ENCODE measurements around the gene MTF1.
"Not testable (repeated sequence)": the region's sequence is repeated elsewhere in the genome, so short reads cannot be mapped to it uniquely, and the experiment has no call there.

Gene MTF1

DNA sequence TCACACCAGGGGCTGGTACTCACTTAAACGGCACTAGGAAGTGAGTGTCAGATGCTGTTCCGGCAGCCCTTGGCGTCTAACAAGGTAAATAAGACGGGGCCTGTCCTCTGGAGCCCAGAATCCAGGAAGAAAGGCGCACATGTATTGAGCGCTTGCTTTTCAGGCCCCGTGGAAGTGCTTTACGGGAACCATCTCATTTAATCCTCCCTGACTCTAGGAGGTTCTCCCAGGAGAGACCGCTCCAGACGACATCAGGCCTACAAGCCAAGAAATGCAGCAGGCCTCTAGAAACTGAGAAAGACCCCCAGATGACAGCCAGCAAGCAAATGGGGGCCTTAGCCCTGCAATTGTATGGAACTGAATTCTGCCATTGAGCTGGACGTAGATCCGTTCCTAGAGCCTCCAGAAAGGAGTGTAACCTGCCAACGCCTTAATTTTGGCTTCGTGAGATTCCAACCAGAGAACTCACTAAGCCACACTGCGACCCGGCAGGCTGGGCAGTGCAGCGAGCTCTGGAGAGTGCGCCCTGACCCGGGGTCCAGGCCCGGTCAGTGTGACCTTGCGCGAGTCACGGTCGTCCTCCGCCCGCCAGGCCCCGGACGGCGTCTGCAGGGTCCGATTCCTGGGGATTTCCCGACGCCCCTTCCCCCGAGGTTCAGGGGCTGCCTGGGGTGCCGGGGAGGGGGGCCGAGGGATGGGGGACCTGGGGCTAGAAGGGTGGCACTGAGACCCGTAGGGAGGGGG, 66.3 kb downstream of the MTF1 start:
- no peak for DNase-seq (ENCODE audit: low read depth)

DNA sequence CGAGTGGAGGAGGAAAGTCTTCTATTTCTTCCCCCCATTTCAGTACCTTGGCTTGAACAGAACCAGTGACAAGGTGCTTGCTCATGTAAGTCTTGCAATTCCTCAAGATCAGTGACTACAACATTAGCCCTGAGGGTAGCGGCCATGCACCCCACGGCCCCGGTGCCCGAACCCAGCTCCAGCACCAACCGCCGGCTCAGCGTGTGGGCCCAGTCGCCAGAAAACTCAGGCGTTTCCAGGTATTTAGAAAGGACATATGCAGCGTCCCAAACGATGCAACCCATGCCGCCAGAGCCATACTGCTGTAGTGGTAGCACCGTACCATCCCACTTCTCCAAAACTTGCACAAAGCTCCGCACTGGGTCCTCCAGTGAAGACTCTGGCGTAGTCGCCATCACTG, 76.9 kb downstream of the MTF1 start:
- DNase-seq (ENCODE audit: low read depth) = no peak

DNA sequence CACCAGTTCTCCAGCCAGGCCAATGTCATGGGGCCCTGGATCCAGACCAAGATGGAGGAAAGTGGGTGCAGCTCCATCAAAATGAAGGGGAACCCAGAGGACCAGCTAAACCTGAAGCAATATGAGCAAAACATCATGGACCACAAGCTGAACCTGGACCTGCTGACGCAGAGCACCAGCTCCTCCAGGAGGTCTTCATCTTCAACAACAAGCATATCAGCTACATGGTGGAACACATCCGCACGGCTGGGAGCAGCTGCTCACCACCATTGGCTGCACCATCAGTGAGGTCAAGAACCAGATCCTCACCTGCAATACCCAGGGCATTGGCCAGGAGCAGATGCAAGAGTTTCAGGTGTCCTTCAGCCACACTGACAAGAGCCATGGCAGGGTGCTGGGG, 80.7 kb downstream of the MTF1 start:
- DNase-seq (ENCODE audit: low read depth) = no peak

DNA sequence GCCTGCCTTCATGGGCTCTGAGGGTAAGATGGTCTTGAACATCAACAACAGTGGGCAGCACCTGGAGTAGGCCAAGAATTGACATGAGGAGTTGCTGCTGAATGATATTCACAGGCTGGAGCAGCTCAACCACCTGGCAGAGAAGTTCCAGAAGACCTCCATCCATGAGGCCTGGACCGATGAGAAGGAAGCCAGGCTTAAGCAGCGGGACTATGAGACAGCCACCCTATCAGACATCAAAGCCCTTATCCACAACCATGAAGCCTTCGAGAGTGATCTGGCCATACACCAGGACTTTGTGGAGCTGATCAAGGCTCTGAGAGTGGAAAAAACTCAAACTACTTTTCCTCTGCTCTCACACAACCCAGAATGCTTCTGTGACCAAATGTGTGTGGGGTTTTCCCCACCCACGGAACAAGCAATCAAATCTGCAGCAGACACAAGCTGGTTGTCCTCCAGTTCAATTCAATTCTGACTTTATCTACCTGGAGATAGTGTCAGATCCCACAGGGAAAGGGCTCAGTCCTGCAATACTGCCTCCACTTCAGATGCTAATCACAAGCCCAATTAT, 82.4 kb downstream of the MTF1 start:
- DNase-seq (ENCODE audit: low read depth) = no peak

DNA sequence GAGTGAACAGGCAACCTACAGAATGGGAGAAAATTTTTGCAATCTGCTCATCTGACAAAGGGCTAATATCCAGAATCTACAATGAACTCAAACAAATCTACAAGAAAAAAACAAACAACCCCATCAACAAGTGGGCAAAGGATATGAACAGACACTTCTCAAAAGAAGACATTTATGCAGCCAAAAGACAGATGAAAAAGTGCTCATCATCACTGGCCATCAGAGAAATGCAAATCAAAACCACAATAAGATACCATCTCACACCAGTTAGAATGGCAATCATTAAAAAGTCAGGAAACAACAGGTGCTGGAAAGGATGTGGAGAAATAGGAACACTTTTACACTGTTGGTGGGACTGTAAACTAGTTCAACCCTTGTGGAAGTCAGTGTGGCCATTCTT, 88.0 kb downstream of the MTF1 start:
- DNase-seq (ENCODE audit: low read depth) = not testable (repeated sequence)

DNA sequence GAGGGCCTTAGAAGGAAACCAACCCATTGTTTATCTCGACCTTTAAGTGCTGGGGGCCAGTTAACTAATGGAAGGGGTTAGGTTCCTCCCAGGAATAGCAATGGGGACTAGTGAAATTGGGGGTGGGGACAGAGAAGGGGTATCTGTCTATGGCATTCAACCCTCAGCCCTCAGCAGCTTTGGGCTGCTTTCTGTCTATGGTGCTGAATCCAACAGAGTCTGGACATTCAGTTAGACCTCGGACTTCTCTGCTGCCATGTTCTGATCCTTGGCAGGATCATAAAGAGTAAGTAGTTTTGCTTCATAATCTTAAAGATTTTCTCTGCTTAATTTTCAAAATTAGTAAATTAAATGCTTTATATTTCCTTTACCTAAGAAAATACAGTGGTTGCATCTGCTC, 91.9 kb downstream of the MTF1 start:
- DNase-seq (ENCODE audit: low read depth) = no peak

DNA sequence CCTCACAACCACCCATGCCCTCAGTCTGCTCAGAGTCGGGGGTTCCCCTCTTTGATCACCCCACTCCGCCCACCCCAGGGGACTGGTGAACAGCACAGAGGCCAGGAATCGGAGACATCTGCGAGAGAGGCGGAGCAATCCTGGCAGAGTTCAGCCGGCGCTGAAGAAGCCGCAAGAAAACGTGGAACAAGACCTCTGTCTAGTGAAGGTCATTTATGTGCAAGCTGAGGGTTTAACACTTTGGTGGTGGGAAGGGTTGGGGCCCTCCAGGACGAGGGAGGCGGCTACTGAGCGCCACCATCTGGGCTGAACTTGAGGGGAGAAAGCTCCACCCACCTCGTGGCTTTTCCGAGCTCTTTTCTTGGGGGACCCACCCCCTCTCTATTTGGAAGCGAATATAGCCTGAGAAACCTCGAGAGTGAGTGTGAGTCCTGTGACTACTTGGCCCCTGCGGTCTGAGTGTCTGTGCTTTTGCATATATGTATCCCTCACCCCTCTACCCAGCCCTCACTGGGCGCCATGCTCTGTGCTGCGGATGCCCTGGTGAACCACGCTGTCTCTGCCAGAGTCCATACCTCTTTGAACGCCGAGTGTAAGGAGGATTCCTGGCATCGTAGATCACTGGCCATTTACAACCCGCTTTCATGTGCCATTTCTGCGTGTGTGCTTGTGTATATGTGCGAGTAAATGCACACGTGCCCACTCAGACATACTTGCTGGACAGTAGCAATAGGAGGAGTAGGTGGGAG, 93.3 kb downstream of the MTF1 start:
- no peak for DNase-seq (ENCODE audit: low read depth)

DNA sequence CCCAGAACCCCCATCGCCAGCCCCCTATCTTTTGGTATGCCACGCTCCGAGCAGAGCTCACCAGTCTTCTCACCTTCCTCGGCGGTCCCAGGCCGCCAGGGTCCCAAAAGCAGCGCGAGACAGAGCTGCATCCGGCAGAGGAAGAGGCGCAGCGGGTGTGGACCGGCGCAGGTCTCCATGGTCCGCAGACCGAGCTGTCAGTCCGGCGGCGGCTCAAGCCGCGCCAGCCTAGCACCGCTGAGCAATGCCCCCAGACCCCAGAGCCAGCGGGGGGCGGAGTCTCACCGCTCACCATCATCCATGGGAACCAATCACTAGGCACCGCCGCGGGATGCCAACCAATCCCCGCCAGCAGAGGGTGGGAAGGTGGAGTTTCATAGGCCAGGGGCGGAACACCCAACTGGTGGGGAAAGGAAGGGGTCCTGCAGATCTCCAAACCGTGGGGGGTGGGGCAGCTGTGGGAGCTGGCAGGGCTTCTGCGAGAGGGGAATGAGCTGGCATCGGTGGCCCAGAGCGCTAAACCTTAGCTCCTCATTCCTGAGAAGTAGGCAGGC, 94.4 kb downstream of the MTF1 start, which contains the start of gene EPHA10:
EPHA10 (minus strand) TSS at position 233 of the 554 bp plus-strand sequence; CDS start at position 179, 54 bp downstream.
- DNase-seq (ENCODE audit: low read depth) = no peak

DNA sequence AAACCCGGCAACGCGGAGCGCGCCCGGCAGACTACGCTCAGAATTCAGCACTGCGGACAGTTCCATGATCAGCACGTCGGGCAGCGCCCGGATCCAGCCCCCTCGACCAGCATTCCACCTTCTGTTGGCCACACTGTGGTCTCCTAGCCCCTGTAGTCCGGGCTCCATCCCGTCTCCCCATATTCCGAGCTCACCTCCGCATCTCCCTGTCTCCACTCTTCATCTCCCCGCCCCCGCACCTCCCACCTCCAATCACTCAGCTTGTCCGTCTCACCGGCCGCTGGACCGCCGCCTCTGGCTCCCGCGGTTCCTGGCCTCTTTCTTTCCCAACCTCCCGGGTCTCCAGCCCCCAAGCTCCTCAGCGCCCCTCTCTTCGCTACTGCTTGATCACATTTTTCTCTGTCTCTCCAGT, 95.0 kb downstream of the MTF1 start:
- DNase-seq (ENCODE audit: low read depth) = no peak

DNA sequence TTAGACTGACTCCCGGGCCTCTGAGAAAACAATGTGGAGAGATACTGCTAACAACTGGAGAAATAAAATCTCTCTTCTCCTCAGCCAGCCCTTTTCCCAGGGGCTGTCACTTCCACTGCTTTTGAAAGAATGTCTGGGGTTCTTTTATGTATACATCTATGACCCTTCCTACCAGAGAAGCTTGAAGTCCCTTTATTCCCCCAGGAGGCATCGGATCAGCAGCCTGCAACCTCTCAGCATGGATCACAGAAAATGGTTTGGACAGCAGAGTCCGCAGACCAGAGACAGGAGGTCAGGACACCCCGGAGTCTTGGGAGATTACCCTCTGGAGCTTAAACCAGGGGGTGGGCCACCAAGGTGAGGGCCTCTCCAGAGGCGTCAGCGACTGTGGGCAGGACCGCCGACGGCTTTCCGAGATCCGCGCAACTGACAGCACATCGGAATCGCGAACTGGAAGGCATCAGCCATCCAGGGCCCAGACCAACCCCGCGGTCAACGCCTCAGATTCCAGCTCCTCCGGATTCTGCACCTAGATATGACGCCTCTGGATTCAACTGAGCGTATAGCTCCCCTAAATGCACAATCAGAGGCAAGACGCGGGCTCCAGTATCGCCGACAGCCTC, 95.5 kb downstream of the MTF1 start:
- no peak for DNase-seq (ENCODE audit: low read depth)

DNA sequence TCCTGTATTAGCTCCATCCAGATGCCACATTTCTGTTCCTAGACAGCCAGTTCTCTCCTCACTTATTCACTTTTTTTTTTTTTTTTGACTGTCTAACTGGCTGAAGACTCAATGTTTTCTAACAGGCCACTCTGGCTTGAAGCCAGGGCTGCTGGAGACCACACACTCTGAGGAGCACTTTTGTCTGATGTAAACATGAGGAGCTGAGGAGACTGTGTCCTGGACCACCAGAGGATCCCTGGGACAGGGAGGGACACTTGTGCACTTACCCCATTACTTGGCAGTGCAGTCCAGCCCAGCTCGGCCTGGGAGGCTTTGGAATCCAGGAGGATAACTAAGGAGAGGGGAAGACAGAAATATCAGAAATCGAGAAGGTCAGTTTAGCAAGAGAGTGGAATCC, 96.9 kb downstream of the MTF1 start:
- no peak for DNase-seq (ENCODE audit: low read depth)

DNA sequence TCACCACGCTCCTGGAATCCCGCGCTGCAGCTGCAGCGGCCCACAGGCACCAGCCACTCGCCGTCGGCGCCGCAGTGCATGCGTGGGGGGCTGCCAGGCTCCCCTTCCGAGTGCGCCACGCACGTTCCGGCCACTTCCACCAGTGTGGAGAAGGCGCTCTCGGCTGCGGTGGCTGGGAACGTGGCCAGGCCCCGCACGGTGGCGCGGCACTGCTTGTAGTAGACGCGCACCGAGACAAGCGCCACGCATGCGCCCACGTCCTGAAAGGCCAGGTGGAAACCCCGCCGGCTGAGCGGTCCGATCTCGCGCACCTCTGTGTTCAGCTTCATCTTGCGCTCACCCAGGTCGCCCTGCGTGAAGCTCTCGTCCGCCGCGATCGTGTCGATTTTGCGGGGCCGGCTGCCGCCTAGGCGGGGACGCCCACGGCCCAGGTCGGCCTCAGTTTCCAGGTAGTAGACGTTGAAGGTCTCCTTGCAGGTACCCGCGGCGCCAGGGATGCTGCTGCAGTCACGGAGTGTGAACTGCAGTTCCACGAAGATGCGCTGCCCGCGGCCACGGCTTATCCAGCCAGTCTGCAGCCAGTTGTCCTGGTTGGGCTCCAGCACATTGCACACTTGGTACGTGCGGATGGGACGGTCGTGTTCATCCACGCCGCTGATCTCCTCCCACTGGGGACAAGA, 97.8 kb downstream of the MTF1 start:
- DNase-seq (ENCODE audit: low read depth) = no peak
